ENCODE results near the gene RNF14. TPM values are rescaled to one million over a fixed set of nuclear protein-coding genes. Genes with fewer than 3 reads are reported as not detected.

The RNF14 gene
- total RNA-seq, 1 donor from 2014 or later: 37.8 TPM

GRCh38 chr5:141926434-141926833 lies 42.5 kb upstream of the RNF14 start:
- Histone ChIP-seq H3K4me1 (peaks cover 32% of the 10 kb centered on the region), H3K27me3 (no peaks in the 10 kb centered on the region), H3K27ac (no peak overlapping the region), H3K36me3 (peaks cover 0 to 59% of the 10 kb centered on the region in 2 donors), H3K9me3 (no peaks in the 10 kb centered on the region), H3K4me3 (no peak overlapping the region)
- no peak for DNase-seq (ENCODE audit: extremely low spot score in 2 of 2)
- intact Hi-C loops (cut with DNase I): no loop called here
- TF ChIP-seq POLR2A (IDR thresholded peaks at IDR 0.05): no peak
- TF ChIP-seq, protein P1, sequence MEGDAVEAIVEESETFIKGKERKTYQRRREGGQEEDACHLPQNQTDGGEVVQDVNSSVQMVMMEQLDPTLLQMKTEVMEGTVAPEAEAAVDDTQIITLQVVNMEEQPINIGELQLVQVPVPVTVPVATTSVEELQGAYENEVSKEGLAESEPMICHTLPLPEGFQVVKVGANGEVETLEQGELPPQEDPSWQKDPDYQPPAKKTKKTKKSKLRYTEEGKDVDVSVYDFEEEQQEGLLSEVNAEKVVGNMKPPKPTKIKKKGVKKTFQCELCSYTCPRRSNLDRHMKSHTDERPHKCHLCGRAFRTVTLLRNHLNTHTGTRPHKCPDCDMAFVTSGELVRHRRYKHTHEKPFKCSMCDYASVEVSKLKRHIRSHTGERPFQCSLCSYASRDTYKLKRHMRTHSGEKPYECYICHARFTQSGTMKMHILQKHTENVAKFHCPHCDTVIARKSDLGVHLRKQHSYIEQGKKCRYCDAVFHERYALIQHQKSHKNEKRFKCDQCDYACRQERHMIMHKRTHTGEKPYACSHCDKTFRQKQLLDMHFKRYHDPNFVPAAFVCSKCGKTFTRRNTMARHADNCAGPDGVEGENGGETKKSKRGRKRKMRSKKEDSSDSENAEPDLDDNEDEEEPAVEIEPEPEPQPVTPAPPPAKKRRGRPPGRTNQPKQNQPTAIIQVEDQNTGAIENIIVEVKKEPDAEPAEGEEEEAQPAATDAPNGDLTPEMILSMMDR (IDR thresholded peaks at IDR 0.05): no peak
- TF ChIP-seq POLR2AphosphoS5 (IDR thresholded peaks at IDR 0.05; ENCODE audit: insufficient read depth in 1 of 2, low read depth in 1 of 2): no peak

DNA sequence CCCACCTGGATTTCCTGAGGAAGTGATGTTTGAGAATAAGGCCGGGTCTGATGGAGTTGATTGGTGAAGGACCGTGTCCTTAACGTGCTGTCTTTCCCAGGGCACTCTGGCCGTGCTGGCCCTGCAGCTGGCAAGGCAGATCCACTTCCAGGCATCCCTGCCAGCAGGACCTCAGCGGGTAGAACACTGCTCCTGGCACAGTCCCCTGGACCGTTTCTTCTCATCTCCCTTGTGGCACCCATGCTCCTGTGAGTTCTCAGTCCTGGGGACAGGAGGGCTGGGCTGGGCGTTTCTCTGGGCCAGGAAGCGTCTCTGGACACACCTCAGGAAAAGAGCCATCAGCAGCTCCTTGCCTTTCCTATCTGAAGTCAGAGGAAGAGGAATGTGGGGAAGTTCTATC lies 40.9 kb upstream of the RNF14 start:
- H3K27me3 ChIP-seq: no peaks in the 10 kb centered on the region
- no peak overlapping the region for H3K27ac ChIP-seq
- TF ChIP-seq POLR2AphosphoS5 (IDR thresholded peaks at IDR 0.05; ENCODE audit: insufficient read depth in 1 of 2, low read depth in 1 of 2) (no peak), POLR2A (IDR thresholded peaks at IDR 0.05) (no peak)
- TF ChIP-seq, protein P1 (IDR thresholded peaks at IDR 0.05): no peak
- H3K9me3 ChIP-seq: no peaks in the 10 kb centered on the region
- H3K4me3 ChIP-seq: no peak overlapping the region
- intact Hi-C loops (cut with DNase I): no loop called here
- peaks cover 0 to 61% of the 10 kb centered on the region in 2 donors for H3K36me3 ChIP-seq
- H3K4me1 ChIP-seq: peaks cover 23% of the 10 kb centered on the region
- DNase-seq (ENCODE audit: extremely low spot score in 2 of 2): no peak

GRCh38 chr5:141929398-141930058 lies 39.4 kb upstream of the RNF14 start:
- no peaks in the 10 kb centered on the region for H3K9me3 ChIP-seq
- intact Hi-C loops (cut with DNase I): no loop called here
- H3K27ac ChIP-seq: no peak overlapping the region
- H3K27me3 ChIP-seq: no peaks in the 10 kb centered on the region
- TF ChIP-seq POLR2AphosphoS5 (IDR thresholded peaks at IDR 0.05; ENCODE audit: insufficient read depth in 1 of 2, low read depth in 1 of 2): no peak
- no peak for DNase-seq (ENCODE audit: extremely low spot score in 2 of 2)
- peaks cover 15% of the 10 kb centered on the region for H3K4me1 ChIP-seq
- H3K36me3 ChIP-seq: peaks cover 0 to 76% of the 10 kb centered on the region in 2 donors
- H3K4me3 ChIP-seq: no peak overlapping the region

- Histone ChIP-seq H3K4me3 (no peak overlapping the region), H3K4me1 (peaks cover 6% of the 10 kb centered on the region), H3K27ac (no peak overlapping the region), H3K36me3 (peaks cover 0 to 83% of the 10 kb centered on the region in 2 donors), H3K27me3 (no peaks in the 10 kb centered on the region), H3K9me3 (no peaks in the 10 kb centered on the region)
- DNase-seq (ENCODE audit: extremely low spot score in 2 of 2): no peak
- TF ChIP-seq POLR2AphosphoS5 (IDR thresholded peaks at IDR 0.05; ENCODE audit: insufficient read depth in 1 of 2, low read depth in 1 of 2) (no peak), POLR2A (IDR thresholded peaks at IDR 0.05) (no peak)
- TF ChIP-seq, protein P1 (IDR thresholded peaks at IDR 0.05): no peak
- intact Hi-C loops (cut with DNase I): no loop called here
Observed at GRCh38 chr5:141931694-141932093, 37.2 kb upstream of the RNF14 start.

GRCh38 chr5:141933151-141933550 lies 35.8 kb upstream of the RNF14 start:
- Histone ChIP-seq H3K36me3 (peaks cover 0 to 82% of the 10 kb centered on the region in 2 donors), H3K27ac (no peak overlapping the region), H3K4me1 (peaks cover 5% of the 10 kb centered on the region), H3K9me3 (no peaks in the 10 kb centered on the region), H3K4me3 (no peak overlapping the region), H3K27me3 (no peaks in the 10 kb centered on the region)
- intact Hi-C loops (cut with DNase I): no loop called here
- TF ChIP-seq, protein P1 (IDR thresholded peaks at IDR 0.05): no peak
- TF ChIP-seq POLR2A (IDR thresholded peaks at IDR 0.05): no peak
- no peak for TF ChIP-seq POLR2AphosphoS5 (IDR thresholded peaks at IDR 0.05; ENCODE audit: insufficient read depth in 1 of 2, low read depth in 1 of 2)
- DNase-seq (ENCODE audit: extremely low spot score in 2 of 2): no peak
